Lung (tissue), 12 donors: ENCODE results near the gene EXD2. TPM values are rescaled to one million over a fixed set of nuclear protein-coding genes. Genes with fewer than 3 reads are reported as not detected.

Source experiments
- ATAC-seq: fragments of 200-7000 bp; cut with Tn5 transposase; one replicate; pipeline ENCODE4 v1.9.1; 2020; ENCODE audit warnings: moderate number of reproducible peaks; ENCODE audit not compliant: insufficient read depth, low FRiP score
- DNase-seq, 3 donors: peaks; one replicate each; pipeline ENCODE4 v3.0.0-alpha.2; 2013 to 2017
- H3K27ac ChIP-seq, 2 donors: one replicate each; pipeline ENCODE4 v1.5.1; 2013; ENCODE audit warnings: mild to moderate bottlenecking in 2 of 2, moderate library complexity in 2 of 2, control low read depth in 1 of 2, inconsistent platforms in 1 of 2, low read depth in 1 of 2, low read length in 1 of 2
- H3K27me3 ChIP-seq, 3 donors: one replicate each; pipeline ENCODE4 v1.5.1; 2013; ENCODE audit warnings: low read length in 2 of 3; ENCODE audit not compliant: control insufficient read depth in 3 of 3, insufficient read depth in 3 of 3
- H3K36me3 ChIP-seq, 4 donors: one replicate each; pipeline ENCODE4 v1.5.1; 2013; ENCODE audit warnings: low read length in 4 of 4, mild to moderate bottlenecking in 1 of 4, moderate library complexity in 1 of 4; ENCODE audit not compliant: control insufficient read depth in 4 of 4, insufficient read depth in 4 of 4
- H3K4me1 ChIP-seq, 5 donors: one replicate each; pipeline ENCODE4 v1.5.1; 2013; ENCODE audit warnings: low read length in 5 of 5, mild to moderate bottlenecking in 2 of 5, moderate library complexity in 1 of 5; ENCODE audit not compliant: control insufficient read depth in 5 of 5, insufficient read depth in 5 of 5
- H3K4me3 ChIP-seq: one replicate; pipeline ENCODE4 v1.5.1; 2013; ENCODE audit warnings: mild to moderate bottlenecking, control low read depth, moderate library complexity
- H3K9ac ChIP-seq, 2 donors: one replicate each; pipeline ENCODE4 v1.5.1; 2013; ENCODE audit warnings: low read length in 2 of 2, control low read depth in 1 of 2; ENCODE audit not compliant: insufficient read depth in 1 of 2
- H3K9me3 ChIP-seq, 4 donors: one replicate each; pipeline ENCODE4 v1.5.1; 2013; ENCODE audit warnings: low read length in 3 of 4, mild to moderate bottlenecking in 1 of 4, moderate library complexity in 1 of 4; ENCODE audit not compliant: control insufficient read depth in 4 of 4, insufficient read depth in 3 of 4
- CTCF ChIP-seq: IDR thresholded peaks from 2 replicates; pipeline ENCODE4 v1.5.1; 2012; ENCODE audit warnings: mild to moderate bottlenecking; ENCODE audit errors: control extremely low read depth, extremely low read depth
- WGBS, 2 donors: extraction: QIAGEN DNeasy Blood & Tissue Kit; methylation state at CpG; one replicate each; pipeline ENCODE4 v1.1.7; 2013; 5-methylcytosine and 5-hydroxymethylcytosine counted together
- polyA plus RNA-seq, 2 donors: library from polyadenylated mRNA; stranded (reverse); fragments of 200-250 nt; gene quantifications; one replicate each; pipeline ENCODE4 v1.2.1, GENCODE V29; 2013
- total RNA-seq, 2 donors: library from RNA; depleted of rRNA in 1 of 2; stranded (reverse); fragments of >200 nt in 1 of 2; gene quantifications; one replicate each; pipeline ENCODE4 v1.2.1, GENCODE V29; 2014 to 2021
- donor health status: control.
- donor health status: control.
- donor health status: Bipolar disorder and iron deficiency.
- donor health status: healthy.
- donor health status: DM: yes; HTN: yes; CAD: no.

EXD2 gene
- total and polyA plus RNA-seq, 4 donors = 9.0 to 25.7 (median 14.8) TPM

- Histone ChIP-seq H3K27ac (peak overlapping the region in 1 of 2 donors; percentile 30), H3K9ac (no peak overlapping the region), H3K36me3 (peaks cover 9 to 39% (median 30%) of the 10 kb centered on the region in 4 donors), H3K4me1 (no peaks in the 10 kb centered on the region), H3K9me3 (no peaks in the 10 kb centered on the region), H3K4me3 (no peak overlapping the region), H3K27me3 (no peaks in the 10 kb centered on the region)
- TF ChIP-seq CTCF = no peak
- no peak for ATAC-seq
- DNase-seq = no peak
- WGBS, 2 donors = 77 to 85% methylated on average over 13 of the region's 13 CpGs
Measured at GRCh38 chr14:69240527-69241173, 49.4 kb downstream of the EXD2 start.

GRCh38 chr14:69241577-69241976 is 50.3 kb downstream of the EXD2 start:
- Histone ChIP-seq H3K4me3 (no peak overlapping the region), H3K27me3 (no peaks in the 10 kb centered on the region), H3K4me1 (no peaks in the 10 kb centered on the region), H3K27ac (no peak overlapping the region), H3K36me3 (peaks cover 9 to 29% (median 26%) of the 10 kb centered on the region in 4 donors), H3K9me3 (no peaks in the 10 kb centered on the region), H3K9ac (no peak overlapping the region)
- ATAC-seq = no peak
- no peak for TF ChIP-seq CTCF
- DNase-seq = no peak
- WGBS, 2 donors = 67 to 70% methylated on average over 2 of the region's 2 CpGs

GRCh38 chr14:69242311-69243224 is 51.3 kb downstream of the EXD2 start:
- DNase-seq = peak; percentile 74 to 85 (median 83)
- no peak overlapping the region for H3K4me3 ChIP-seq
- peaks cover 0 to 1% (median 0%) of the 10 kb centered on the region in 5 donors for H3K4me1 ChIP-seq
- WGBS, 2 donors = 56 to 71% methylated on average over 10 of the region's 10 CpGs
- no peak for ATAC-seq
- H3K9ac ChIP-seq = no peak overlapping the region
- peak; percentile 55 for TF ChIP-seq CTCF
- H3K27me3 ChIP-seq = no peaks in the 10 kb centered on the region
- no peaks in the 10 kb centered on the region for H3K9me3 ChIP-seq
- peaks cover 7 to 24% (median 18%) of the 10 kb centered on the region in 4 donors for H3K36me3 ChIP-seq
- no peak overlapping the region for H3K27ac ChIP-seq
